Neuronal stem cell (in vitro differentiated cells): ENCODE results near the gene ZFAND2A.
"Not testable (repeated sequence)": the region's sequence is repeated elsewhere in the genome, so short reads cannot be mapped to it uniquely, and the experiment has no call there.

ENCODE experiments used
- DNase-seq: peaks from one replicate; pipeline ENCODE4 v3.0.0-alpha.2; 2013; ENCODE audit warnings: low spot score
- H2AFZ ChIP-seq: one replicate; pipeline ENCODE4 v1.6.1; 2013; ENCODE audit warnings: mild to moderate bottlenecking, low read length, inconsistent platforms
- H2AK5ac ChIP-seq: 2 replicates; pipeline ENCODE4 v1.6.1; 2013; ENCODE audit warnings: low read depth, mild to moderate bottlenecking, inconsistent platforms, low read length, moderate library complexity, mixed read lengths
- H2BK120ac ChIP-seq: 2 replicates; pipeline ENCODE4 v1.6.1; 2013; ENCODE audit warnings: low read depth, mild to moderate bottlenecking, inconsistent platforms, low read length, moderate library complexity, mixed read lengths
- H2BK12ac ChIP-seq: one replicate; pipeline ENCODE4 v1.6.1; 2013; ENCODE audit warnings: low read length, inconsistent platforms
- H2BK15ac ChIP-seq: 2 replicates; pipeline ENCODE4 v1.6.1; 2013; ENCODE audit warnings: mild to moderate bottlenecking, low read length, inconsistent platforms, mixed read lengths
- H2BK5ac ChIP-seq: one replicate; pipeline ENCODE4 v1.6.1; 2013; ENCODE audit warnings: inconsistent platforms, mild to moderate bottlenecking, low read length, moderate library complexity
- H3K14ac ChIP-seq: one replicate; pipeline ENCODE4 v1.6.1; 2013; ENCODE audit warnings: low read length, inconsistent platforms
- H3K18ac ChIP-seq: 2 replicates; pipeline ENCODE4 v1.6.1; 2013; ENCODE audit warnings: low read length, inconsistent platforms
- H3K23ac ChIP-seq: 2 replicates; pipeline ENCODE4 v1.6.1; 2013; ENCODE audit warnings: low read depth, mild to moderate bottlenecking, mixed read lengths, low read length, inconsistent platforms; ENCODE audit not compliant: poor library complexity
- H3K27ac ChIP-seq: replicated peaks from 3 replicates; pipeline ENCODE4 v1.5.1; 2013; ENCODE audit warnings: low read length, inconsistent platforms
- H3K27me3 ChIP-seq, 3 experiments: 2 replicates each; pipeline ENCODE4 v1.6.1; 2013; ENCODE audit warnings: low read length in 3 of 3, mild to moderate bottlenecking in 2 of 3, inconsistent platforms in 1 of 3, low read depth in 1 of 3, mixed read lengths in 1 of 3, moderate library complexity in 1 of 3; ENCODE audit not compliant: control insufficient read depth in 3 of 3, insufficient read depth in 3 of 3
- H3K36me3 ChIP-seq, 2 donors: replicated peaks in 1 of 2; 2 replicates each; pipeline ENCODE4 v1.6.1; 2013; ENCODE audit warnings: low read length in 2 of 2; ENCODE audit not compliant: control insufficient read depth in 2 of 2, insufficient read depth in 2 of 2
- H3K4ac ChIP-seq: 2 replicates; pipeline ENCODE4 v1.6.1; 2013; ENCODE audit warnings: inconsistent platforms, mild to moderate bottlenecking, low read length, moderate library complexity
- H3K4me1 ChIP-seq, 2 donors: 1 replicate in 1 of 2; 2 replicates in 1 of 2; pipeline ENCODE4 v1.6.1; 2013; ENCODE audit warnings: low read length in 2 of 2, low read depth in 1 of 2; ENCODE audit not compliant: control insufficient read depth in 2 of 2, insufficient read depth in 1 of 2
- H3K4me2 ChIP-seq: one replicate; pipeline ENCODE4 v1.6.1; 2013; ENCODE audit warnings: mild to moderate bottlenecking, low read length, inconsistent platforms; ENCODE audit not compliant: insufficient read depth, poor library complexity, severe bottlenecking
- H3K4me3 ChIP-seq, 2 donors: 2 replicates each; pipeline ENCODE4 v1.5.1; 2013; ENCODE audit warnings: low read length in 2 of 2, mild to moderate bottlenecking in 2 of 2, inconsistent platforms in 1 of 2, moderate library complexity in 1 of 2
- H3K79me1 ChIP-seq: one replicate; pipeline ENCODE4 v1.6.1; 2013; ENCODE audit warnings: low read depth, mild to moderate bottlenecking, inconsistent platforms, low read length, moderate library complexity
- H3K9ac ChIP-seq: one replicate; pipeline ENCODE4 v1.6.1; 2013; ENCODE audit warnings: mild to moderate bottlenecking, low read depth, low read length, inconsistent platforms; ENCODE audit not compliant: poor library complexity
- H3K9me3 ChIP-seq, 2 donors: replicated peaks in 1 of 2; 2 replicates each; pipeline versions ENCODE3 to v1.6.1; 2013; ENCODE audit warnings: low read length in 2 of 2, mild to moderate bottlenecking in 2 of 2, inconsistent platforms in 1 of 2, low read depth in 1 of 2, mixed read lengths in 1 of 2, moderate library complexity in 1 of 2; ENCODE audit not compliant: control insufficient read depth in 2 of 2, insufficient read depth in 1 of 2
- H4K8ac ChIP-seq: one replicate; pipeline ENCODE4 v1.6.1; 2013; ENCODE audit warnings: low read depth, mild to moderate bottlenecking, inconsistent platforms, low read length, moderate library complexity
- H4K91ac ChIP-seq: one replicate; pipeline ENCODE4 v1.6.1; 2013; ENCODE audit warnings: low read length, low read depth, mild to moderate bottlenecking, inconsistent platforms; ENCODE audit not compliant: poor library complexity
- WGBS, 2 donors: extraction: QIAGEN DNeasy Blood & Tissue Kit; methylation state at CpG; one replicate each; pipeline ENCODE4 v1.1.7; 2013; ENCODE audit warnings: missing lambda C conversion rate in 2 of 2, mixed read lengths in 1 of 2; ENCODE audit not compliant: insufficient read length in 2 of 2, insufficient replicate concordance in 1 of 2; ENCODE audit errors: extremely low coverage in 2 of 2; 5-methylcytosine and 5-hydroxymethylcytosine counted together

ZFAND2A gene

GRCh38 chr7:1163121-1163520 lies 3.1 kb upstream of the ZFAND2A start:
- H2BK5ac ChIP-seq: no peak overlapping the region
- DNase-seq: no peak
- H3K9ac ChIP-seq: peak overlapping the region; percentile 12
- peaks cover 4 to 20% of the 10 kb centered on the region in 2 donors for H3K36me3 ChIP-seq
- no peak overlapping the region for H3K23ac ChIP-seq
- no peak overlapping the region for H2AFZ ChIP-seq
- WGBS, 2 donors: no CpG with 5 or more reads among the region's 12 CpGs
- no peaks in the 10 kb centered on the region for H3K27me3 ChIP-seq
- no peak overlapping the region for H3K4ac ChIP-seq
- H2BK120ac ChIP-seq: no peak overlapping the region
- no peaks in the 10 kb centered on the region for H3K9me3 ChIP-seq
- H3K4me2 ChIP-seq: no peak overlapping the region
- H2AK5ac ChIP-seq: no peak overlapping the region
- H4K91ac ChIP-seq: no peak overlapping the region
- H3K79me1 ChIP-seq: peaks cover 8% of the 10 kb centered on the region
- H2BK15ac ChIP-seq: no peak overlapping the region
- peaks cover 3 to 8% of the 10 kb centered on the region in 2 donors for H3K4me1 ChIP-seq
- H3K18ac ChIP-seq: no peak overlapping the region
- no peak overlapping the region for H2BK12ac ChIP-seq
- H3K14ac ChIP-seq: no peak overlapping the region
- no peak overlapping the region for H4K8ac ChIP-seq
- no peak overlapping the region for H3K4me3 ChIP-seq
- no peak overlapping the region for H3K27ac ChIP-seq

GRCh38 chr7:1160670-1161021 lies 650 bp upstream of the ZFAND2A start:
- H2BK12ac ChIP-seq: no peak overlapping the region
- H3K4me1 ChIP-seq: peaks cover 3 to 8% of the 10 kb centered on the region in 2 donors
- H3K14ac ChIP-seq: peak overlapping the region; percentile 94
- DNase-seq: no peak
- H3K4me2 ChIP-seq: peak overlapping the region; percentile 73
- no peak overlapping the region for H2BK120ac ChIP-seq
- peak overlapping the region; percentile 98 for H3K4ac ChIP-seq
- peak overlapping the region; percentile 96 for H4K8ac ChIP-seq
- no peaks in the 10 kb centered on the region for H3K27me3 ChIP-seq
- H3K4me3 ChIP-seq: peak overlapping the region; percentile 67 to 82
- peak overlapping the region; percentile 91 for H2AFZ ChIP-seq
- H2AK5ac ChIP-seq: peak overlapping the region; percentile 100
- no peak overlapping the region for H2BK15ac ChIP-seq
- WGBS, 2 donors: no CpG with 5 or more reads among the region's 19 CpGs
- H3K9me3 ChIP-seq: no peaks in the 10 kb centered on the region
- H3K9ac ChIP-seq: peak overlapping the region; percentile 86
- H3K36me3 ChIP-seq: peaks cover 11 to 40% of the 10 kb centered on the region in 2 donors
- H3K18ac ChIP-seq: peak overlapping the region; percentile 89
- peak overlapping the region; percentile 82 for H2BK5ac ChIP-seq
- peak overlapping the region; percentile 98 for H3K23ac ChIP-seq
- H3K79me1 ChIP-seq: peaks cover 8% of the 10 kb centered on the region
- H4K91ac ChIP-seq: peak overlapping the region; percentile 12
- H3K27ac ChIP-seq: peak overlapping the region; percentile 85

DNA sequence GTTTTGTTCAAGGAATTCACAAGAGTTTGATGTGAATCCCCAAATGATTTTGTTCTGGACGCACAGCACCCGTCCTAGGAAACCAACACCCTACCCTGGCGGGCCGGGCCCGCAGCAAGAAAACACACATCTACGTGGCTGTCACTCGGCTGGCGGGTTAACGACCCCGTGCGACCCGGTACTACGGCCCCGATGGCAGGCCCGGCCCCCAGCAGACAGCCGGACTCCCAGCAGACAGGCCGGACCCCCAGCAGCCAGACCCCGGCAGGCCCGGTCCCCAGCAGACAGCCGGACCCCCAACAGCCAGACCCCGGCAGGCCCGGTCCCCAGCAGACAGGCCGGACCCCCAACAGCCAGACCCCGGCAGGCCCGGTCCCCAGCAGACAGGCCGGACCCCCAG lies 765 bp downstream of the ZFAND2A start:
- H4K91ac ChIP-seq, H3K9me3 ChIP-seq, H3K4me1 ChIP-seq, H3K14ac ChIP-seq, H3K27me3 ChIP-seq, H3K9ac ChIP-seq, H3K18ac ChIP-seq, H2AFZ ChIP-seq, H2BK5ac ChIP-seq, DNase-seq, H2AK5ac ChIP-seq, H3K79me1 ChIP-seq, H2BK15ac ChIP-seq, H3K23ac ChIP-seq, H3K27ac ChIP-seq, H2BK120ac ChIP-seq, H3K4ac ChIP-seq, H4K8ac ChIP-seq, H2BK12ac ChIP-seq: not testable (repeated sequence)
- no CpG with 5 or more reads among the region's 26 CpGs for WGBS, 2 donors
- H3K36me3 ChIP-seq: peaks cover 7 to 50% of the 10 kb centered on the region in 2 donors
- peak overlapping the region; percentile 47 for H3K4me2 ChIP-seq
- peak overlapping the region; percentile 71 to 72 for H3K4me3 ChIP-seq

DNA sequence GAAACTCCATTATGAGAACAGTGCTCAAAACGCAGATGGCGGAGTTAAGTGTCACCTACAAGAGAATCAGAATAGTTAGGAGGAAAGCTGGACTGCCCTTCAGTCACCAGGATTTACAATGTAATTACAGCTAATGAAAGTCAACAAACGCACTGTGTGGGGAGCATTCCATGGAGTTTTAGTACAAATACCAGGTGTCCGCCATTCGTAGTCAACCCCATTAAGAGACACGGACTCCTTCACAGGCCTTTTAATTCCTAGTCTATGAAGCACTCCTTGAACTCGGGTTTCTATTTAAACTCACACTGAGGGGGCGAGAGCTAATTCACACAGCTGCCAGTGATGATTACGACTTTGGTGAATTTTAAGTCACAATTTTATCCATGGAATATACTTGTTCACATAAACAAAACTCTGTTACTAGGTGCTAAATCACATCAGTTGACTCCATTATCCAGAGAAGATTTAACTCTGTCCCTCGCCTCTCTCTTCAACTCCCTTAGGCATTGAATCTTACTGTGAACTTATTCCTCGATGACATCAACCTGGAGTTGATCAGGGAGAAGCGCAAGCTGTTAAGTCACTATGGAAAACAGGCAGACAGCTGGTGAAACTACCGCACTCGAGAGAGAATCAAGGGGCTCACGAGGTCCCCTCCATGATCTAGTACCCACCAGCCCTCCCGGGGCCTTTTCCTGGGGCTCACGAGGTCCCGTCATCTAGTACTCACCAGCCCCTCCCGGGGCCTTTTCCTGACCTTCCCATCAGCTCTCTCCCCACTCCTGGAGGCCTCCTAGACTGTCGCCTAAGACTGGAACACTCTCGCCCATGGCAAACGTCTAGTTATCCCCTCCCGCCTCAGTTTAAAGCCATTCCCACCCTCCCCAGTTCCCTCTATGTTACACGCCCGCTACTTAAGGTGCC lies 1.5 kb downstream of the ZFAND2A start:
- Histone ChIP-seq H2BK12ac (no peak overlapping the region), H3K23ac (no peak overlapping the region), H3K4me1 (peaks cover 3 to 8% of the 10 kb centered on the region in 2 donors), H3K14ac (no peak overlapping the region), H3K4ac (no peak overlapping the region), H2AK5ac (no peak overlapping the region), H4K91ac (no peak overlapping the region), H3K36me3 (peaks cover 7 to 55% of the 10 kb centered on the region in 2 donors), H2BK120ac (no peak overlapping the region), H3K9ac (no peak overlapping the region), H3K18ac (no peak overlapping the region), H3K4me3 (peak overlapping the region; percentile 71 to 72), H3K27me3 (no peaks in the 10 kb centered on the region), H2AFZ (no peak overlapping the region), H3K79me1 (peaks cover 8% of the 10 kb centered on the region), H2BK15ac (no peak overlapping the region), H3K9me3 (no peaks in the 10 kb centered on the region), H3K27ac (no peak overlapping the region), H4K8ac (no peak overlapping the region), H3K4me2 (peak overlapping the region; percentile 47), H2BK5ac (no peak overlapping the region)
- DNase-seq: no peak
- WGBS, 2 donors: no CpG with 5 or more reads among the region's 25 CpGs
